GM15510 (cell line): ENCODE results near the gene GPATCH8.

Source experiments
- POLR2A ChIP-seq: IDR thresholded peaks from 3 replicates; pipeline ENCODE4 v1.6.1; 2011; ENCODE audit warnings: borderline replicate concordance; ENCODE audit not compliant: insufficient read length; ENCODE audit errors: extremely low read depth

GPATCH8 gene

DNA sequence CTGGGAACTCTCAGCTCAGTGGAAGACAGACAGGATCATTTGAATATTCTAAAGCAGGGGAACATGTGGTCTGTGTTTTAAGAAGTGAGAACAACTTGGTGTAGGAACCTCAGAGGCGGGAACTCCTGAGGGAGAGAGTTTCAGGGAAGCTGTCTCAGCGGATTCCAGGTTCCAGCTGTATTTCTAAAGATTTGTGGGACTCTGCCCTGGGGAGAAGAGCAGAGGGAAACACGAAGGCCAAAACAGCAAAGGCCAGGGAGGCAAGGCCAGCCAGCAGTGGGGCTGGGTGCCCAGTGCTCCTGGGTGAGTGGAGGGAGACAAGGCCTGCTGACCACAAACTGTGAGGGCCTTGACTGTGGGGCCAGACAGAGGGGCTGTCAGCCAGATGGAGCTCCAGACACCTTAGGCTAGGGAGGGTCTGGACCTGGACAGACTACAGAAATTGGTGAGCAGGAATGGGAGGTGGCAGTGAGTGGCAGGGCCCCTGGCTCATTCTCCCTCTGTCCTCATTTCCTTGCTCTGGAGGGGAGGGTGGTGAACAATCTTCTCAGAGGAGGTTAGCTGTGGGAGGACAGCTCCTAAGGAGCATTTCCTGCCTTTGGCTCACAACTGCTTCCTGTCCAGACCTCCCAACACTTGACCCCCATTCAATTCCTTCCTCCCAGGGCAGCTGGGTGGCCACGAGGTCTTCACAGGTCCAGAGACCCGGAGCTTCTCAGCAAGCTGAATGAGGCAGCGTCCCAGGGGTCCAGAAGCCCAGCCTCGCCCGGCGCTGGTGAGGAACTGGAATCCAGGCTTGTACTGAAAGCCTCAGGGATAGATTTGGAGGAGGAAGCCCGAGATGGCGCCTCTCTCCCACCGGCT, 33.1 kb upstream of the GPATCH8 start:
- TF ChIP-seq POLR2A, result no peak

DNA sequence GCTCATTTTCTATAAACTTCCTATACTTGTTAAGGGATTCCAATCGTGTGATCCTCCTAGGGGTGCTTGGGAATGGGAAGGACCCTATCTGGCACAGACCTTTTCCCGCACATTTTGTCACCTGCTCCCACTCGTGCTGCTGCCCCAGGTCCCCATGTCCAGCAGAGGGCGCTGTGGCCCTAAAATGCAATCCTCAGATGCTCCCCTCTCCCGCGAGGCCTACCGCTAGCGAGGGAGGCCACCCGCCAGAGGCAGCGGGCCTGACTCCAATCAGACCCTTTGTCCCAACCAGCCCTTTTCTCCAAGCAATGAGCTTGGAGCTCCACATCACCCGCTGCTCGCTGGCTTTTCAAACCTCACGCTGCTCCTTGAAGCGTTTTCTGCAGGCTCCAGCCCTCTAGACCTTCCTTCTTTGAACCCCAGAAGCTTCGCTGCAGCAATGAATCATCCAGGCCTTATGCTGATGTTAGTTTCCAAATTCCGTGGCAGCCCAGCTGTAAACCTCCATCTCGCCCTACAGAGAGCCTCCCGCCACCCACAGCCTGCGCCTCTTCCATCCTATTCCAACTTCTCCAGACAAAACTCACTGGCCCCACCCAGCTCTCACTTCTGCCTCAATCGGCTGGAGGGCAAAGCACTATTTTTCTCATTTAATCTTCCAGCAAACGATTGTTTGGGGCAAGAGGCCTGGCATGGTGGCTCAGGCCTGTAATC, 30.5 kb upstream of the GPATCH8 start:
- TF ChIP-seq POLR2A, result no peak

DNA sequence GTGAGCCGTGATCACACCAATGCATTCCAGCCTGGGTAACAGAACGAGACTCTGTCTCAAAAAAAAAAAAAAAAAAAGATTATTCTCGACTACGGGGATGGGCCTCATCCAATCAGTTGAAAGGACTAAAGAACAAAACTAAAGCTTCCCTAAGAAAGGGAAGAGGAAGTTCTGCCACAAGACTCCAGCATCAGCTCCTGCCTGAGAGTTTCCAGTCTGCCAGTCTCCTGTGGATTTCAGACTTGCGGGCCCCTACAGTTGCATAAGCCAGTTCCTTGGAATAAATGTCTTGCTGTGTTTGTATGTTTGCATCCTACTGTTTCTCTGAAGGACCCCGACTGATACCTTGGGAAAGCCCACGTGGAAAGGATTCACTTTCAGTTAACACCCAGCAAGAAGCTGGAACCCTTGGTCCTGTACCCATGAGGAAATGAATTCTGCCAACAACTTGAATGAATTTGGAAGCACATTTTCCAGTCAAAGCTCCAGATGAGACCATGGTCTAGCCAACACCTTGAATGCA, 27.8 kb upstream of the GPATCH8 start:
- no peak for TF ChIP-seq POLR2A

DNA sequence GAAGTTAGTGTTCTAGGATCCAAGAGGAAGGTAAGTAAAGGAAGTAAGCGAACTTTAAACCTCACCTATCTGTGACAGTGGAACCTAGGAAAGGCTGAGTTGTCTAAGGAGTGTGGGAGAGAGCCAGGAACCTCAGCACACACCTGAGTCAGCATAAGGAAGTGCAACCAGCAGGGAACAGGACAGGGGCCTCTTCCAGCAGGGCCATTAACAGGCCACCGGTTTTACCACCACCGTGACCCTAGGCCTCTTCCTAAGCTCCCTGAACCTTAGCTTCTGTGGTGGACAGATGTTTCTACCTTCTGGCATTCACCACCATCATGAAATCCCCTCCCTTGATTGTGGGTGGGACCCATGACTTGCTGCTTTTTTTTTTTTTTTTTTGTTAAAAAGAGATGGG, 26.7 kb upstream of the GPATCH8 start:
- TF ChIP-seq POLR2A, result no peak

DNA sequence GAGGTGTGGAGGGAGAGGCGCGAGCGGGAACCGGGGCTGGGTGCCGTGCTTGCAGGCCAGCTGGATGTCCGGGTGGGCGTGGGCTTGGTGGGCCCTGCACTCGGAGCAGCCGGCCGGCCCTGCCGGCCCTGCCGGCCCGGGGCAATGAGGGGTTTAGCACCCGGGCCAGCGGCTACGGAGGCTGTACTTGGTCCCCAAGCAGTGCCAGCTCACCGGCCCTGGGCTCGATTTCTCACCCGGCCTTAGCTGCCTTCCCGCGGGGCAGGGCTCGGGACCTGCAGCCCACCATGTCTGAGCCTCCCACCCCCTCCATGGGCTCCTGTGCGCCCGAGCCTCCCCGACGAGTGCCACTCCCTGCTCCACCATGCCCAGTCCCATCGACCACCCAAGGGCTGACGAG, 24.7 kb upstream of the GPATCH8 start:
- TF ChIP-seq POLR2A, result no peak

DNA sequence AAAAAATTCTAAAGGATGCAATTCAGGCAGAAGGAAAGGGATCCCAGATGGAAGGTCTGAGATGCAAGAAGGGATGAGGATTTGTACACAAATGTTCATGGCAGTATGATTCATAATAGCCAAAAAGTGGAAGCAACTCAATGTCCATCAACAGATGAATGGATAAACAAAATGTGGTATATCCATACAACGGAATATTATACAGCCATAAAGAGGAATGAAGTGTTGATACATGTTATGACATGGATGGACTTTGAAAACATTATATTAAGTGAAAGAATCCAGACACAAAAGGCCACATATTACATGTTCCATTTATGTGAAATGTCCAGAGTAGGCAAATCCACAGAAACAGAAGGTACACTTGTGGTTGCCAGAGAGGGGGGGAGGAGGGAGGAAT, 23.9 kb upstream of the GPATCH8 start:
- TF ChIP-seq POLR2A, result no peak

DNA sequence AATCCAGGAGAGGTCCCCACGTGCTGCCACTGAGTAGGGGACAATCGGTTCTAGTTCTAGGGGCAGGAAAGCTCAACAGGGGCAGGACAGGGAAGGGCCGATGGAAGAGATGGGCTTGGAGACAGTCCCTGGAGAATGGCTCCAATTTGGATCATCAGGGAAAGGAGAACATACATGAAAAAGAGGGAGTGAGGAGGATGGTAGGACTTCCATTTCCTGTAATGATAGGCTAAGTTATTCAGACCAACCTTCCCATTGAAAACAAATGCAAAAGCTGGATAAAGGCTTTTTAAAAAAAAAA, 20.4 kb upstream of the GPATCH8 start:
- no peak for TF ChIP-seq POLR2A

DNA sequence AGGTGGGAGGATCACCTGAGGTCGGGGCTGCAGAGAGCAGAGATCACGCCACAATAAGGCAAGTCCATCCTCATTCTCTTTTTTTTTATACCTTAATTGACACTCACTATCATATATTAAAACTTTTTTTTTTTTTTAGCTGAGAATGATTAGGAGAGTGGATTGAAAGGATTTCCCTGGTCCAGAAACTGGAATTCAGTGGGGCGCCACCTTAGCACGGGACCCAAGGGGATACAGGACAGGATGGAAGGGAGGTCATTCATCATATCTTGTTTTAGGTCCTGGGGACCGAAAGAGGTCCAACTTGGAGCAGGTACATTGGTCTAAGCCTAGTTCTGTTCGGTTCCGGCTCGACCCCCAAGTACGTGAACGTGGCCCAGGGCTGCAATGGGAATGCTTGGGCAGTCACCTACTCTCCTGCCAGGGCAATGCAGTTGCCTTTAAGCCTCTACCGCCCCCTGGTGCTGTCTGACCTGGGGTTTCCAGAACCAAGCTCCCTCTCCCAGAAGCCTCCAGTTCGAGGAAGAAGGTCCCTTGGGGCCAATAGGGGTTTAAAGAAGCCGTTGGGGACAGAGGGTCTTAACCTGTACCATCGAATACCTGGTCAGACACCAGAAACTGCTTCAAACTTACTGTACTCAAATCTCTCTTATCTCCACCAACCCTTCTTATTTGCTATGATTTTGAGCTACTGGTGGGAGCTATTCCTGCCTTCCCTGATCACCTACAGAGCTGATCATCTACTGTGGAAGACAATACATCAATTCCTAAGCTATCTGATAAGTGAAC, 19.9 kb upstream of the GPATCH8 start:
- no peak for TF ChIP-seq POLR2A

DNA sequence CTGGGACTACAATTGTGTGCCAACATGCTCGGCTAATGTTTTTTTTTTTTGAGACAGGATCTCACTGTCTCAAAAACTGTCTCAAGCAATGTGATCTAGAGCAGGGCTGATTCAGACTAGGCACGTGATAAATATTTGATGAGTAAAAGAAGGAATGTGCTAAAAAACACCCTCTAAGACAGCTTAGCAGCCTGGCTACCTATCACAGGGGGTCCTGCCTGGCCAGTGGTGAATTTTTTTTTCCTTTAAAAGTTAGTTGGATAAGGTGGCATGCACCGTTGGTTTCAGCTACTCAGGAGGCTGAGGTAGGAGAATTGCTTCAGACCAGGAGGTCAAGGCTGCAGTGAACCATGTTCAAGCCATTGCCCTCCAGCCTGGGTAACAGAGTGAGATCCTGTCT, 14.8 kb upstream of the GPATCH8 start:
- no peak for TF ChIP-seq POLR2A

DNA sequence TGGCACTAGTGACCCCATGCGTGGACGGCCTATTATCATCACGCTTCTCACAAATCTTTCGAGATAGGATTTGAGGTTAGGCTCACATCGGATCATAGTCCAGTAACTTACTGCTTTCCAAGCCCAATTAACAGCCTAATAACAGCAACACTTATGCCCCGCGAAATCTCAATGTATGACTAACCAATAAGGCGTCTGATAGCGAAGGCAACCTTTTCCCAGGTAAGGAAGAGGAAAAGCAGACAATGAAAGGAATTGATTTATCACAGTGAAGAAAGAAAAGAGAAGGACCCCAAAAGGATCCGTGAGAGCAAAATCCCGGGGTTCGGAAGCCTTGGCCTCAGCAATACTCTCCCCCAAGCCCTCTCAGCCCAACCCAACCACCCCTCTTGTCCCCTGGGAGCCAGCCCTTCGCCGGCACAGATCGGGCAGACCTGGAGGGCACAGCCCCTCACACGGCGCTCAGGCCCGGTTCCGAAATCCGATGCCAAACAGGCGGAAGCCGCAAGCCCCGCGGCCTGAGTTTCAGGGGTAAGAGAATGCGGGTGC, 534 bp downstream of the GPATCH8 start:
- no peak for TF ChIP-seq POLR2A

DNA sequence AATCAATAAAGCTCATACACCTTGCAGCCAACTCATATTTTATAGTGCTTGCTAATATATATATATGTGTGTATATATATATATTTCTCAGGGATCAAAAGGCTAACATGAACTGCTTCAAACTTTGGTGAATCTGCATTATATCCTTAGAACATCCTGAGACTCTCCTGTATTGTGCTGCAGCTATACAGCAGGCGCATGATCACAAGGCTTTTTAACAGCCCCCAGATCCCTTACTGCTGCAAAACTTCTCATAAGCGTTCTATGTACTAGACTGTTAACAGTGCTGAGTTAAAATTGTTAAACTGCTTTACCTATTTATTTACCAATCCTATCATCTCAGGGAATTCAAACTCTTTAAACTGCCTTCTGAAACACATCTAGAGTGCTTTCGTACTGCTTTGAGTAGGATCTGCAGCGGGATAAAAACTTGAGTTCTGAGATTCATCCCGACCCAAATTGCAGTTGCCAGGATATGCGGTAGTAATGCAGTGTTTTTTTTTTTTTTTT, 1.3 kb downstream of the GPATCH8 start:
- no peak for TF ChIP-seq POLR2A

DNA sequence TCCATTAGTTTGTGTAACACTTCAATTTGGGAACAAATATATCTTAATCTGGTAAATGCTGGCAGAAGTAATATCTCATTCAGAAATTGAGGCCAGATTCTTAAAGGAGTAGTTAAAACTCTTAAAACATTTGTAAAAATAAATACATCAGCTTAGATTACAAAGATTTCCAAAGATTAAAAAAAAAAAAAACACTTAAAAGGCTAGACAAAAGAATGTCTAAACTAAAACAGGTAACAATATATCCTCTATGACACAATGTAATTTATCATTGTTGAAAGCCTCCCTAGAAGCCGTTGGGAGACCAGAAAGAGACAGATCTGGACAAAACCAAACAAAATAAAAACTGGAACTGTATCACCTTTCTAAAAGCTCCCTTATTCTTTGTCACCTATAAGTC, 3.5 kb downstream of the GPATCH8 start:
- TF ChIP-seq POLR2A, result no peak

DNA sequence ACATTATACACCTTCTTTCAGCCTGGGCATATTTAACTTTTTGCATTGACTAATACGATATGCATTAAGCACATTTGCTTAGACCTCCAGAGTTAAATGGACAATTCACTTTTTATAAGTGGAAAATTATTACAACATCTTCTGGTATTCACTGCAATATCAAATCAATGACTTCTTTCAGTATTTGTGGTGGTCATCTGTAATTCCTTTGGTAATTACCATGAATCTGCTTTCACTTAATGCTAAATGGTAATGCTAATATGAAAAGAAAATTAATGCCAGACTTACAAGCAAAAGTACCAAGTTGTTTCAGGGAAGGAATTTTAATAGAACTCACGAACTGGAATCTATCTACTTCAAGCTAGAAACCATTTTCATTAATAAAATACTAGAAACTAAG, 6.4 kb downstream of the GPATCH8 start:
- no peak for TF ChIP-seq POLR2A

DNA sequence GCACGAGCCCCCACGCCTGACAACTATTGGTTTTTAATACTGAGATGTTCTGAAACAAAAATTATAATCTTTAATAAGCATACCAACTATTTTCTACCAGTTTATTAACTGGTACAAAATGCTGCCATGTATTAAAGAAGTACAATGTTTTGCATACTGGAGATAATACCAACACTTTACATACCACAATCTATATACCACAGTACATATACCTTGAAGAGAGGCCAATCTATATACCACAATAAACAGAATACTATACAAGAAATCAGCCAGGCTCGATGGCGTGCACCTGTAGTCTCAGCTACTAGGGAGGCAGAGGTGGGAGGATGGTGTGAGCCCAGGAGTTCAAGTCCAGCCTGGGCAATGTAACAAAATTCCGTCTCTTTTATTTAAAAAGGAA, 9.9 kb downstream of the GPATCH8 start:
- TF ChIP-seq POLR2A, result no peak
